ENCODE results near the gene MIOS. TPM values are rescaled to one million over a fixed set of nuclear protein-coding genes. Genes with fewer than 3 reads are reported as not detected.

MIOS gene
- total RNA-seq, 1 donor from 2014 or later, result 15.1 TPM

DNA sequence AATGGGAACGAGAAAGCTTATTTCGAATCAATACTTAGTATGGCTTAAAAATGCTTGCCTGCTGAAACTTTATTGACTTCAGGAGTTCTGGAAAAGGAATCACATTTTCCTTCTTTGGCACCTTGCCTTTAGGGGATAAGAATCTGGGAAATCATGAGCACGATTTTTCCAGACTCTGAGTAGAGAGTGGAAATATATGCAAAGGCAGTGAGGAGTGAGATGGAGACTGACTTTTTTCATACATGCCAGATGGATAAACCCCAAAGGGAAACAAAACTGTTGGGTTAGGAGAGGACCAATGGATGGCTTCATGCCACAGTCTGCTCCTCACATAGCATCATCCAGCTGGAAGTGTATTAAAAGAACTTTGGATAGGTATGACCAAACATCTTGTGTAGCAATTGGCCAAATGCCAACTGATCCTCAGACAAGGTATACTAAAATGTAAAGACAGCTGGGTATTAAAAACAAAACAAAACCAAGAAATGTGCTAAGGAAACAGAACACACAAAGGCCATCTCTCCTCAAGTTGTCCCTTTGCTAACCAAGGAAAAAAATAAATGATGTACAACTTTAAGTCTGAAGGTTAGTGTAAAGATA lies 32.8 kb upstream of the MIOS start:
- peaks cover 5% of the 10 kb centered on the region for H3K4me1 Mint-ChIP-seq (ENCODE audit: low read depth)
- H3K27ac Mint-ChIP-seq (ENCODE audit: unreplicated experiment), result no peak overlapping the region
- no peak for DNase-seq (ENCODE audit: low spot score)
- no peaks in the 10 kb centered on the region for H3K27me3 Mint-ChIP-seq (ENCODE audit: low read depth)
- TF ChIP-seq, protein P1, sequence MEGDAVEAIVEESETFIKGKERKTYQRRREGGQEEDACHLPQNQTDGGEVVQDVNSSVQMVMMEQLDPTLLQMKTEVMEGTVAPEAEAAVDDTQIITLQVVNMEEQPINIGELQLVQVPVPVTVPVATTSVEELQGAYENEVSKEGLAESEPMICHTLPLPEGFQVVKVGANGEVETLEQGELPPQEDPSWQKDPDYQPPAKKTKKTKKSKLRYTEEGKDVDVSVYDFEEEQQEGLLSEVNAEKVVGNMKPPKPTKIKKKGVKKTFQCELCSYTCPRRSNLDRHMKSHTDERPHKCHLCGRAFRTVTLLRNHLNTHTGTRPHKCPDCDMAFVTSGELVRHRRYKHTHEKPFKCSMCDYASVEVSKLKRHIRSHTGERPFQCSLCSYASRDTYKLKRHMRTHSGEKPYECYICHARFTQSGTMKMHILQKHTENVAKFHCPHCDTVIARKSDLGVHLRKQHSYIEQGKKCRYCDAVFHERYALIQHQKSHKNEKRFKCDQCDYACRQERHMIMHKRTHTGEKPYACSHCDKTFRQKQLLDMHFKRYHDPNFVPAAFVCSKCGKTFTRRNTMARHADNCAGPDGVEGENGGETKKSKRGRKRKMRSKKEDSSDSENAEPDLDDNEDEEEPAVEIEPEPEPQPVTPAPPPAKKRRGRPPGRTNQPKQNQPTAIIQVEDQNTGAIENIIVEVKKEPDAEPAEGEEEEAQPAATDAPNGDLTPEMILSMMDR (IDR thresholded peaks at IDR 0.05), result no peak
- no peaks in the 10 kb centered on the region for H3K36me3 Mint-ChIP-seq (ENCODE audit: low read depth)
- no peak overlapping the region for H3K4me3 Mint-ChIP-seq (ENCODE audit: unreplicated experiment)
- no peaks in the 10 kb centered on the region for H3K9me3 Mint-ChIP-seq (ENCODE audit: low read depth)

GRCh38 chr7:7535691-7536090 lies 31.0 kb upstream of the MIOS start, which contains the start of gene COL28A1:
COL28A1 (minus strand) TSS chr7:7535873; CDS start chr7:7532875, 2,998 bp downstream.
- no peaks in the 10 kb centered on the region for H3K36me3 Mint-ChIP-seq (ENCODE audit: low read depth)
- H3K4me3 Mint-ChIP-seq (ENCODE audit: unreplicated experiment), result no peak within 1 kb of the TSS
- TF ChIP-seq, protein P1 (IDR thresholded peaks at IDR 0.05), result no peak
- no peak for DNase-seq (ENCODE audit: low spot score)
- peaks cover 5% of the 10 kb centered on the region for H3K4me1 Mint-ChIP-seq (ENCODE audit: low read depth)
- no peak within 1 kb of the TSS for H3K27ac Mint-ChIP-seq (ENCODE audit: unreplicated experiment)
- H3K27me3 Mint-ChIP-seq (ENCODE audit: low read depth), result no peaks in the 10 kb centered on the region
- no peaks in the 10 kb centered on the region for H3K9me3 Mint-ChIP-seq (ENCODE audit: low read depth)

- peaks cover 7% of the 10 kb centered on the region for H3K4me1 Mint-ChIP-seq (ENCODE audit: low read depth)
- TF ChIP-seq, protein P1 (IDR thresholded peaks at IDR 0.05), result no peak
- DNase-seq (ENCODE audit: low spot score), result no peak
- H3K36me3 Mint-ChIP-seq (ENCODE audit: low read depth), result no peaks in the 10 kb centered on the region
- no peaks in the 10 kb centered on the region for H3K27me3 Mint-ChIP-seq (ENCODE audit: low read depth)
- no peak overlapping the region for H3K27ac Mint-ChIP-seq (ENCODE audit: unreplicated experiment)
- no peaks in the 10 kb centered on the region for H3K9me3 Mint-ChIP-seq (ENCODE audit: low read depth)
- H3K4me3 Mint-ChIP-seq (ENCODE audit: unreplicated experiment), result no peak overlapping the region
Measured at GRCh38 chr7:7536396-7537019, 30.2 kb upstream of the MIOS start.

- Mint-ChIP-seq H3K9me3 (ENCODE audit: low read depth) (no peaks in the 10 kb centered on the region), H3K27ac (ENCODE audit: unreplicated experiment) (no peak overlapping the region), H3K27me3 (ENCODE audit: low read depth) (no peaks in the 10 kb centered on the region), H3K36me3 (ENCODE audit: low read depth) (no peaks in the 10 kb centered on the region), H3K4me1 (ENCODE audit: low read depth) (peaks cover 8% of the 10 kb centered on the region), H3K4me3 (ENCODE audit: unreplicated experiment) (no peak overlapping the region)
- TF ChIP-seq, protein P1 (IDR thresholded peaks at IDR 0.05), result no peak
- DNase-seq (ENCODE audit: low spot score), result no peak
Measured at GRCh38 chr7:7537711-7538110, 29.0 kb upstream of the MIOS start.

DNA sequence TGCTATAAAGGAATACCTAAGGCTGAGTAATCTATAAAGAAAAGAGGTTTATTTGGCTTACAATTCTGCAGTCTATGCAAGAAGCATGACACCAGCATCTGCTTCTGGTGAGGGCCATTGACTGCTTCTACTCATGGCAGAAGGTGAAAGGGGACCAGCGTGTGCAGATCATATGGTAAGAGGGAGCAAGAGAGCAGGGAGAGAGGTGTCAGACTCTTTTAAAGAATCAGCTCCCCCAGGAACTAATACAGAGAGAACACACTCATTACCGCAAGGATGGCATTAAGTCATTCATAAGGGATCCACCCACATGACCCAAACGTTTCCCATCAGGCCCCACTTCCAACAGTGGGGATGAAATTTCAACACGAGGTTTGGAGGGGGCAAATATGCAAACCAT lies 27.5 kb upstream of the MIOS start:
- H3K27ac Mint-ChIP-seq (ENCODE audit: unreplicated experiment), result no peak overlapping the region
- no peaks in the 10 kb centered on the region for H3K9me3 Mint-ChIP-seq (ENCODE audit: low read depth)
- H3K4me3 Mint-ChIP-seq (ENCODE audit: unreplicated experiment), result no peak overlapping the region
- DNase-seq (ENCODE audit: low spot score), result no peak
- TF ChIP-seq, protein P1 (IDR thresholded peaks at IDR 0.05), result no peak
- no peaks in the 10 kb centered on the region for H3K27me3 Mint-ChIP-seq (ENCODE audit: low read depth)
- no peaks in the 10 kb centered on the region for H3K36me3 Mint-ChIP-seq (ENCODE audit: low read depth)
- H3K4me1 Mint-ChIP-seq (ENCODE audit: low read depth), result peaks cover 8% of the 10 kb centered on the region
